LNCAP (cell line): ENCODE results near the gene RIMBP3C.

Source experiments
- CTCF ChIP-seq: fragments of 450-650 bp; IDR thresholded peaks from 2 replicates; pipeline ENCODE4 v1.5.1; 2017; ENCODE audit warnings: mild to moderate bottlenecking

Gene RIMBP3C

GRCh38 chr22:21573750-21574494 is 22.7 kb upstream of the RIMBP3C start:
- TF ChIP-seq CTCF, result no peak

GRCh38 chr22:21573293-21573734 is 22.1 kb upstream of the RIMBP3C start:
- no peak for TF ChIP-seq CTCF

- no peak for TF ChIP-seq CTCF
Observed at GRCh38 chr22:21571679-21572078, 20.4 kb upstream of the RIMBP3C start.

GRCh38 chr22:21570398-21570797 is 19.1 kb upstream of the RIMBP3C start:
- TF ChIP-seq CTCF, result no peak

GRCh38 chr22:21569459-21570170 is 18.4 kb upstream of the RIMBP3C start:
- TF ChIP-seq CTCF, result no peak

GRCh38 chr22:21568347-21569075 is 17.2 kb upstream of the RIMBP3C start:
- no peak for TF ChIP-seq CTCF

- TF ChIP-seq CTCF, result no peak
Observed at GRCh38 chr22:21567456-21568346, 16.4 kb upstream of the RIMBP3C start, which contains the start of gene UBE2L3. TSS of gene UBE2L3 (plus strand) at chr22:21567714. CDS start at chr22:21567745, 31 bp downstream.
